ENCODE data around the gene SH2D1B.

DNA sequence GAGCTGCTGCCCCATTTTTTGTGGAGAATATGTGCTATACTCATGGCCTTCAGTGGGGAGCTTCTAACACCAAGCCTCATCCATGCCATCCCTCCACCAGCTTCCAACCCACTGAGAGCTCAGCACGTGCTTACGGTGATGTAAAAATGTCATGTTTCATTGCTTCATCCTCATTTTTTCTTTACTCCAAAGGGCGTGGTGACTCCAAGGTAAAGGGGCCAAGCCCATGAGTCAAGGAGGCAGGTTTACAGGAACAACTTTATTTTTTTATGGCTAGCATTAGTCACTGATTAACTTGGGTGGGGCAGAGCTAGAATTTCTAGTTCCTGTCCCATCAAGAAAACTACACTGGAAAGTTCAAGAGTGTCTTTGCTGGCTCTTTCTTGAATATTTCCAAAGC, 30.6 kb downstream of the SH2D1B start, which contains the start of gene C1orf226:
- TF ChIP-seq, protein P1, sequence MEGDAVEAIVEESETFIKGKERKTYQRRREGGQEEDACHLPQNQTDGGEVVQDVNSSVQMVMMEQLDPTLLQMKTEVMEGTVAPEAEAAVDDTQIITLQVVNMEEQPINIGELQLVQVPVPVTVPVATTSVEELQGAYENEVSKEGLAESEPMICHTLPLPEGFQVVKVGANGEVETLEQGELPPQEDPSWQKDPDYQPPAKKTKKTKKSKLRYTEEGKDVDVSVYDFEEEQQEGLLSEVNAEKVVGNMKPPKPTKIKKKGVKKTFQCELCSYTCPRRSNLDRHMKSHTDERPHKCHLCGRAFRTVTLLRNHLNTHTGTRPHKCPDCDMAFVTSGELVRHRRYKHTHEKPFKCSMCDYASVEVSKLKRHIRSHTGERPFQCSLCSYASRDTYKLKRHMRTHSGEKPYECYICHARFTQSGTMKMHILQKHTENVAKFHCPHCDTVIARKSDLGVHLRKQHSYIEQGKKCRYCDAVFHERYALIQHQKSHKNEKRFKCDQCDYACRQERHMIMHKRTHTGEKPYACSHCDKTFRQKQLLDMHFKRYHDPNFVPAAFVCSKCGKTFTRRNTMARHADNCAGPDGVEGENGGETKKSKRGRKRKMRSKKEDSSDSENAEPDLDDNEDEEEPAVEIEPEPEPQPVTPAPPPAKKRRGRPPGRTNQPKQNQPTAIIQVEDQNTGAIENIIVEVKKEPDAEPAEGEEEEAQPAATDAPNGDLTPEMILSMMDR (IDR thresholded peaks at IDR 0.05), result no peak
- TF ChIP-seq POLR2A (IDR thresholded peaks at IDR 0.05) (peak; percentile 31), EP300 (IDR thresholded peaks at IDR 0.05; ENCODE audit: low read depth) (peak; percentile 13)
